Smooth muscle cell (in vitro differentiated cells): ENCODE measurements around the gene RELN. TPM values are rescaled to one million over a fixed set of nuclear protein-coding genes. Genes with fewer than 3 reads are reported as not detected.
"Not testable (repeated sequence)": the region's sequence is repeated elsewhere in the genome, so short reads cannot be mapped to it uniquely, and the experiment has no call there.

ENCODE experiments used
- DNase-seq: peaks from one replicate; lab custom pipeline; 2025; ENCODE audit not compliant: unreplicated experiment; lab: John Stamatoyannopoulos, UW
- H2AFZ ChIP-seq: fragments of 200-600 bp; sonication (generic); 2 replicates; pipeline ENCODE4 v1.6.0; 2016; ENCODE audit warnings: antibody characterized with exemption, low read depth, mild to moderate bottlenecking
- H3F3A ChIP-seq: fragments of 200-600 bp; sonication (generic); 2 replicates; pipeline ENCODE4 v1.6.0; 2017; ENCODE audit warnings: antibody characterized with exemption, low read depth
- H3K27ac ChIP-seq: fragments of 200-600 bp; sonication (generic); 2 replicates; pipeline ENCODE4 v1.5.1; 2016; ENCODE audit warnings: low read depth, mild to moderate bottlenecking
- H3K27me3 ChIP-seq: fragments of 200-600 bp; sonication (generic); 2 replicates; pipeline ENCODE4 v1.6.1; 2016; ENCODE audit warnings: low read depth, mild to moderate bottlenecking
- H3K36me3 ChIP-seq: fragments of 200-600 bp; sonication (generic); 2 replicates; pipeline ENCODE4 v1.5.1; 2016; ENCODE audit warnings: low read depth
- H3K4me1 ChIP-seq: fragments of 200-600 bp; sonication (generic); 2 replicates; pipeline ENCODE4 v1.5.1; 2016; ENCODE audit warnings: low read depth
- H3K4me2 ChIP-seq: fragments of 200-600 bp; sonication (generic); 2 replicates; pipeline ENCODE4 v1.6.0; 2016; ENCODE audit warnings: mild to moderate bottlenecking
- H3K4me3 ChIP-seq: fragments of 200-600 bp; sonication (generic); 2 replicates; pipeline ENCODE4 v1.5.1; 2016; ENCODE audit warnings: mild to moderate bottlenecking
- H3K79me2 ChIP-seq: fragments of 200-600 bp; sonication (generic); 2 replicates; pipeline ENCODE4 v1.6.0; 2016; ENCODE audit warnings: low read depth, mild to moderate bottlenecking
- H3K9ac ChIP-seq: fragments of 200-600 bp; sonication (generic); 2 replicates; pipeline ENCODE4 v1.6.0; 2016; ENCODE audit warnings: low read depth
- H3K9me3 ChIP-seq: fragments of 200-600 bp; sonication (generic); replicated peaks from 2 replicates; pipeline ENCODE4 v1.5.1; 2016; ENCODE audit warnings: low read depth
- H4K20me1 ChIP-seq: fragments of 200-600 bp; sonication (generic); 2 replicates; pipeline ENCODE4 v1.6.0; 2016; ENCODE audit warnings: low read depth
- WGBS: methylation state at CpG from one replicate; pipeline ENCODE4 v1.1.7; 2016; ENCODE audit warnings: low lambda C conversion rate; 5-methylcytosine and 5-hydroxymethylcytosine counted together
- polyA plus RNA-seq: library from polyadenylated mRNA; unstranded; fragments of >200 nt; fragmentation: Nextera tagmentation; extraction: Ambion mirVana; gene quantifications from 2 replicates; pipeline ENCODE4 v1.2.1, GENCODE V29; 2016
- total RNA-seq: library from RNA; depleted of rRNA; stranded (reverse); fragments of >200 nt; gene quantifications from 2 replicates; pipeline ENCODE4 v1.2.3, GENCODE V29; 2014
- TF ChIP-seq, protein P1 (sequence below): fragments of 200-600 bp; sonication (generic); IDR thresholded peaks from 2 replicates; pipeline ENCODE4 v1.5.1; 2017; ENCODE audit warnings: borderline replicate concordance, mild to moderate bottlenecking, antibody characterized with exemption; ENCODE audit not compliant: insufficient read depth, poor library complexity, severe bottlenecking

The RELN gene
- total and polyA plus RNA-seq, 2 experiments from 2014 or later = 0.90 TPM; not detected in 1

GRCh38 chr7:103499976-103500375 is 489.5 kb downstream of the RELN start:
- DNase-seq = no peak
- 59% methylated on average over 1 of the region's 1 CpG for WGBS
- TF ChIP-seq, protein P1, sequence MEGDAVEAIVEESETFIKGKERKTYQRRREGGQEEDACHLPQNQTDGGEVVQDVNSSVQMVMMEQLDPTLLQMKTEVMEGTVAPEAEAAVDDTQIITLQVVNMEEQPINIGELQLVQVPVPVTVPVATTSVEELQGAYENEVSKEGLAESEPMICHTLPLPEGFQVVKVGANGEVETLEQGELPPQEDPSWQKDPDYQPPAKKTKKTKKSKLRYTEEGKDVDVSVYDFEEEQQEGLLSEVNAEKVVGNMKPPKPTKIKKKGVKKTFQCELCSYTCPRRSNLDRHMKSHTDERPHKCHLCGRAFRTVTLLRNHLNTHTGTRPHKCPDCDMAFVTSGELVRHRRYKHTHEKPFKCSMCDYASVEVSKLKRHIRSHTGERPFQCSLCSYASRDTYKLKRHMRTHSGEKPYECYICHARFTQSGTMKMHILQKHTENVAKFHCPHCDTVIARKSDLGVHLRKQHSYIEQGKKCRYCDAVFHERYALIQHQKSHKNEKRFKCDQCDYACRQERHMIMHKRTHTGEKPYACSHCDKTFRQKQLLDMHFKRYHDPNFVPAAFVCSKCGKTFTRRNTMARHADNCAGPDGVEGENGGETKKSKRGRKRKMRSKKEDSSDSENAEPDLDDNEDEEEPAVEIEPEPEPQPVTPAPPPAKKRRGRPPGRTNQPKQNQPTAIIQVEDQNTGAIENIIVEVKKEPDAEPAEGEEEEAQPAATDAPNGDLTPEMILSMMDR = no peak

GRCh38 chr7:103487419-103487818 is 502.0 kb downstream of the RELN start:
- Histone ChIP-seq H3K9ac (no peak overlapping the region), H3K9me3 (no peaks in the 10 kb centered on the region), H3K36me3 (no peaks in the 10 kb centered on the region), H3K4me1 (no peaks in the 10 kb centered on the region), H3K4me3 (no peak overlapping the region), H3K27me3 (no peaks in the 10 kb centered on the region), H2AFZ (no peak overlapping the region), H4K20me1 (no peaks in the 10 kb centered on the region), H3K79me2 (no peaks in the 10 kb centered on the region), H3F3A (no peaks in the 10 kb centered on the region), H3K4me2 (no peak overlapping the region), H3K27ac (no peak overlapping the region)
- DNase-seq = no peak
- WGBS = 89% methylated on average over 4 of the region's 4 CpGs
- TF ChIP-seq, protein P1 = no peak

More at GRCh38 chr7:103499976-103500375, 489.5 kb downstream of the RELN start:
- Histone ChIP-seq H3K79me2 (no peaks in the 10 kb centered on the region), H3K9me3 (no peaks in the 10 kb centered on the region), H3K9ac (no peak overlapping the region), H3K4me3 (no peak overlapping the region), H3K27ac (no peak overlapping the region), H3K4me1 (no peaks in the 10 kb centered on the region), H3K4me2 (no peak overlapping the region), H3K36me3 (no peaks in the 10 kb centered on the region), H3K27me3 (no peaks in the 10 kb centered on the region), H2AFZ (no peak overlapping the region), H3F3A (no peaks in the 10 kb centered on the region), H4K20me1 (no peaks in the 10 kb centered on the region)

DNA sequence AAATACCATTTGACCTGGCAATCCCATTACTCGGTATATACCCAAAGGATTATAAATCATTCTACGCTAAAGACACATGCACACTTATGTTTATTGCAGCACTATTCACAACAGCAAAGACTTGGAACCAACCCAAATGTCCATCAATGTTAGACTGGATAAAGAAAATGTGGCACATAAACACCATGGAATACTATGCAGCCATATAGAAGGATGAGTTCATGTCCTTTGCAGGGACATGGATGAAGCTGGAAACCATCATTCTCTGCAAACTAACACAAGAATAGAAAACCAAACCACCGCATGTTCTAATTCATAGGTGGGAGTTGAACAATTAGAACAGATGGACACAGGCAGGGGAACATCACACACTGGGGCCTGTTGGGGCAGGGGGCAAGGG is 502.6 kb downstream of the RELN start:
- not testable (repeated sequence) for H3K9ac ChIP-seq, H3K36me3 ChIP-seq, H4K20me1 ChIP-seq, DNase-seq, H3K27me3 ChIP-seq, H3F3A ChIP-seq, H3K9me3 ChIP-seq, H2AFZ ChIP-seq, H3K27ac ChIP-seq, H3K79me2 ChIP-seq, H3K4me3 ChIP-seq, H3K4me2 ChIP-seq, H3K4me1 ChIP-seq
- 92% methylated on average over 3 of the region's 3 CpGs for WGBS

DNA sequence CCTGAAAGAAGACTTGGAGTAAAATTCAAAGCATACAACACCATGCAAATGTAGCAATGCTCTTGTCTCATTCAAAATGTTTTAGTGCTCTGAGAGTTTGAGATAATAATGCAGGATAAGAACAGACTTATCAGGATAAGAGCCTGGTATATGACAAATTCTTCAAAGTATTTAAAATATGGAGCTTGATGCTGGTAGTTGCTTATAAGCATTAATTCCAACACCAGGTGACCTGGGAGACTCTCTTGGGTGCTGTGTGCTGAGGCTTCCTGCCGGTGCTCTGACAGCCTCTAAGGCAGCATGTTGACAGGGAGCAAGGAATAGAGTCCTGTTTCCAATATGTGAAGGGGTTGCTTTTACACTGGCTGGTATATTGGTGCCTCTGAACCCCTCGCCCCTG is 508.7 kb downstream of the RELN start:
- Histone ChIP-seq H3K9me3 (no peaks in the 10 kb centered on the region), H3K79me2 (no peaks in the 10 kb centered on the region), H3K36me3 (no peaks in the 10 kb centered on the region), H3F3A (no peaks in the 10 kb centered on the region), H3K4me3 (no peak overlapping the region), H3K4me1 (no peaks in the 10 kb centered on the region), H2AFZ (no peak overlapping the region), H3K27ac (no peak overlapping the region), H3K4me2 (no peak overlapping the region), H3K27me3 (no peaks in the 10 kb centered on the region), H4K20me1 (no peaks in the 10 kb centered on the region), H3K9ac (no peak overlapping the region)
- WGBS = 67% methylated on average over 2 of the region's 2 CpGs
- TF ChIP-seq, protein P1 = no peak
- no peak for DNase-seq
